OCI-LY7 (cell line): ENCODE data around the gene TMBIM1. TPM values are rescaled to one million over a fixed set of nuclear protein-coding genes. Genes with fewer than 3 reads are reported as not detected.
A peak's percentile ranks its signal among the peaks of the same experiment; 100 is the strongest.

Experiments used
- BruUV-seq: library from RNA; stranded (reverse); fragments of 400-500 nt; replicated peaks from 2 replicates; lab custom pipeline; 2021; lab: Mats Ljungman, UMichigan
- CTCF ChIA-PET: fragments of 300-600 bp; sonication (Branson Sonifier 250); formaldehyde crosslinking; loops from one replicate; lab custom pipeline; 2022; ENCODE audit warnings: antibody characterized with exemption; ENCODE audit not compliant: unreplicated experiment; lab: Charles Lee
- POLR2A ChIA-PET: fragments of 300-600 bp; sonication (Branson Sonifier 250); formaldehyde crosslinking; loops from one replicate; lab custom pipeline; 2022; ENCODE audit warnings: antibody characterized with exemption; lab: Charles Lee
- DNase-seq: peaks from one replicate; pipeline ENCODE4 v3.0.0-alpha.2; 2015; ENCODE audit warnings: low spot score
- H2AFZ ChIP-seq: fragments of 200-600 bp; sonication (generic), shearing (Covaris generic); 2 replicates; pipeline ENCODE4 v1.6.1; 2014; ENCODE audit warnings: mild to moderate bottlenecking, antibody characterized with exemption, low read length, moderate library complexity
- H3K27ac ChIP-seq: fragments of 200-600 bp; sonication (generic); 2 replicates; pipeline ENCODE4 v1.5.1; 2014; ENCODE audit warnings: mixed run types, low read depth, mild to moderate bottlenecking, moderate library complexity, low read length, inconsistent platforms; ENCODE audit not compliant: poor library complexity, severe bottlenecking
- H3K36me3 ChIP-seq: fragments of 200-600 bp; sonication (generic); 2 replicates; pipeline ENCODE4 v1.6.1; 2014; ENCODE audit warnings: mild to moderate bottlenecking, antibody characterized with exemption, low read length, moderate library complexity, mixed read lengths; ENCODE audit not compliant: insufficient read depth
- H3K4me1 ChIP-seq: fragments of 200-600 bp; sonication (generic); 2 replicates; pipeline ENCODE4 v1.5.1; 2014; ENCODE audit warnings: mild to moderate bottlenecking, low read length; ENCODE audit not compliant: insufficient read depth, poor library complexity, severe bottlenecking
- H3K4me2 ChIP-seq: fragments of 200-600 bp; sonication (generic); 2 replicates; pipeline ENCODE4 v1.6.1; 2014; ENCODE audit warnings: mild to moderate bottlenecking, low read length
- H3K4me3 ChIP-seq: fragments of 200-600 bp; sonication (generic); 2 replicates; pipeline ENCODE4 v1.5.1; 2014; ENCODE audit warnings: mild to moderate bottlenecking, low read depth, low read length; ENCODE audit not compliant: poor library complexity, severe bottlenecking
- H3K79me2 ChIP-seq: fragments of 200-600 bp; sonication (generic); 2 replicates; pipeline ENCODE4 v1.6.1; 2016; ENCODE audit warnings: low read depth, mild to moderate bottlenecking, low read length, moderate library complexity, mixed read lengths; ENCODE audit not compliant: insufficient read depth
- H3K9me2 ChIP-seq: fragments of 200-600 bp; sonication (generic); 2 replicates; pipeline ENCODE4 v1.6.1; 2016; ENCODE audit warnings: mild to moderate bottlenecking, low read length, mixed read lengths; ENCODE audit not compliant: insufficient read depth
- H3K9me3 ChIP-seq: fragments of 200-600 bp; sonication (generic); 2 replicates; pipeline ENCODE4 v1.6.1; 2014; ENCODE audit warnings: mild to moderate bottlenecking, mixed run types, low read length, mixed read lengths
- H4K20me1 ChIP-seq: fragments of 200-600 bp; sonication (generic); 2 replicates; pipeline ENCODE4 v1.6.1; 2014; ENCODE audit warnings: mild to moderate bottlenecking, antibody characterized with exemption, low read length, moderate library complexity, mixed read lengths; ENCODE audit not compliant: insufficient read depth
- EZH2phosphoT487 ChIP-seq: fragments of 200-600 bp; sonication (generic); IDR thresholded peaks from 2 replicates; pipeline ENCODE4 v1.6.1; 2018; ENCODE audit warnings: low read depth, borderline replicate concordance, mild to moderate bottlenecking, mixed run types, antibody characterized with exemption, low read length, moderate library complexity, mixed read lengths
- intact Hi-C: fragments of 100-400 bp; cut with micrococcal nuclease; formaldehyde crosslinking; loops from one replicate; pipeline ENCODE4 v1.10.0; 2022; ENCODE audit not compliant: unreplicated experiment
- total RNA-seq, 2 experiments: library from RNA; depleted of rRNA in 1 of 2; stranded (reverse); fragments of >200 nt in 1 of 2; shearing (Covaris generic) in 1 of 2; gene quantifications; 2 replicates each; pipeline ENCODE4 v1.2.3, GENCODE V29; 2014 to 2022
- TF ChIP-seq, protein P1 (sequence below): fragments of 200-600 bp; sonication (generic); conservative IDR thresholded peaks from 2 replicates; pipeline ENCODE4 v1.5.1; 2014; ENCODE audit warnings: mild to moderate bottlenecking, antibody characterized with exemption, low read length, moderate library complexity, mixed read lengths

Gene TMBIM1
- total RNA-seq, 2 experiments from 2014 or later, result 27.6 to 30.3 TPM

DNA sequence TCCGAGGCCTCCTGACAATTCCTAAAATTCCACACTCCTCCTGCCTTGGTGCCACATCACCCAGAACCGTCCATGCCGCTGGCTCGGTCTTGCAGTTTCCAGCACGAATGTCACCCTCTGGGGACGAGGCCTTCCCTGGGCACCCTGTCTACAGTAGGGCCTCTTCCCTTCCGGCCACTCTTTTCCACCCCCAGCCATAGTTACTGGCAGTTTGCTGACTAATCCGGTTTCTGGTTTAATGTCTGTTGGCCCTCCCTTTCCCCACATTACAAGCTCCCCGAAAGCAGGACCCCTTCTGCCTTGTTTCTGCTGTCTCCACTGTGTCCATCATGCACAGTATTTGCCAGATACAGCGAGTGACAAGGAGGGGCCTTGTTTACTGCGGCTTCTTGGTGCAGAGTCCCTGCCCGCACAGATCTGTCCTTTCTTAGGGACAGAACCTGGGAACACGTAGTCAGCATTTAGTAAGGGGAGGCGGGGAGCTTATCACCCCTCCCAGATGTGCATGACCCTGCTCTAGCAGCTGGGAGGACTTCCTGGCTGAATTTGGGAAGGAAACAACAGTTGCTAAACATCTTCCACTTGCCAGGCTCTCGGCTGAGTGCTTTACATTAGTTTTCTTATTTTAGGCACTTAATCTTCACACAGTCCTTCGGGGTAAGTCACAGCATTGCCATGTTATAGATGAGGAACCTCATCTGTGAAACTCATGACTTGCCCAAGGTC, 40.8 kb upstream of the TMBIM1 start:
- DNase-seq, result peak; percentile 71
- H3K4me3 ChIP-seq, result peak overlapping the region; percentile 59
- H4K20me1 ChIP-seq, result no peaks in the 10 kb centered on the region
- POLR2A ChIA-PET, result interaction anchor here (0.9 to 4.2 kb wide), 7 partner anchors 8 to 43 kb away, joined by 3 to 28 read pairs (median 9); no protein-coding TSS in a partner anchor
- peaks cover 85% of the 10 kb centered on the region for H3K4me1 ChIP-seq
- no peaks in the 10 kb centered on the region for H3K36me3 ChIP-seq
- TF ChIP-seq, protein P1, sequence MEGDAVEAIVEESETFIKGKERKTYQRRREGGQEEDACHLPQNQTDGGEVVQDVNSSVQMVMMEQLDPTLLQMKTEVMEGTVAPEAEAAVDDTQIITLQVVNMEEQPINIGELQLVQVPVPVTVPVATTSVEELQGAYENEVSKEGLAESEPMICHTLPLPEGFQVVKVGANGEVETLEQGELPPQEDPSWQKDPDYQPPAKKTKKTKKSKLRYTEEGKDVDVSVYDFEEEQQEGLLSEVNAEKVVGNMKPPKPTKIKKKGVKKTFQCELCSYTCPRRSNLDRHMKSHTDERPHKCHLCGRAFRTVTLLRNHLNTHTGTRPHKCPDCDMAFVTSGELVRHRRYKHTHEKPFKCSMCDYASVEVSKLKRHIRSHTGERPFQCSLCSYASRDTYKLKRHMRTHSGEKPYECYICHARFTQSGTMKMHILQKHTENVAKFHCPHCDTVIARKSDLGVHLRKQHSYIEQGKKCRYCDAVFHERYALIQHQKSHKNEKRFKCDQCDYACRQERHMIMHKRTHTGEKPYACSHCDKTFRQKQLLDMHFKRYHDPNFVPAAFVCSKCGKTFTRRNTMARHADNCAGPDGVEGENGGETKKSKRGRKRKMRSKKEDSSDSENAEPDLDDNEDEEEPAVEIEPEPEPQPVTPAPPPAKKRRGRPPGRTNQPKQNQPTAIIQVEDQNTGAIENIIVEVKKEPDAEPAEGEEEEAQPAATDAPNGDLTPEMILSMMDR, result no peak
- intact Hi-C loops, result no loop called here
- H3K9me2 ChIP-seq, result no peaks in the 10 kb centered on the region
- peak overlapping the region; percentile 7; the same call in 1 of the 2 replicates for H2AFZ ChIP-seq
- CTCF ChIA-PET, result interaction anchor here (1.0 kb wide), 1 partner anchor 31 kb away, joined by 3 read pairs; no protein-coding TSS in a partner anchor
- H3K79me2 ChIP-seq, result peaks cover 6% of the 10 kb centered on the region; the same call in 1 of the 2 replicates
- H3K9me3 ChIP-seq, result no peaks in the 10 kb centered on the region
- peak overlapping the region; percentile 55 for H3K4me2 ChIP-seq
- no TSS peak for BruUV-seq
- H3K27ac ChIP-seq, result peak overlapping the region; percentile 100

GRCh38 chr2:218332288-218332687, 40.0 kb upstream of the TMBIM1 start:
- TF ChIP-seq, protein P1, result no peak
- no peak for TF ChIP-seq EZH2phosphoT487
- intact Hi-C loops, result no loop called here
- CTCF ChIA-PET, result no interaction called here
- Histone ChIP-seq H3K9me2 (no peaks in the 10 kb centered on the region), H3K36me3 (no peaks in the 10 kb centered on the region), H3K4me2 (peak overlapping the region; percentile 55), H4K20me1 (no peaks in the 10 kb centered on the region), H3K27ac (peak overlapping the region; percentile 100), H3K4me3 (peak overlapping the region; percentile 59), H3K9me3 (no peaks in the 10 kb centered on the region), H3K79me2 (peaks cover 6% of the 10 kb centered on the region; the same call in 1 of the 2 replicates), H2AFZ (no peak overlapping the region; the same call in 1 of the 2 replicates), H3K4me1 (peaks cover 93% of the 10 kb centered on the region)
- DNase-seq, result no peak
- BruUV-seq, result no TSS peak
- POLR2A ChIA-PET, result interaction anchor here (0.6 to 4.2 kb wide), 6 partner anchors 10 to 95 kb away, joined by 3 to 28 read pairs (median 3); no protein-coding TSS in a partner anchor

GRCh38 chr2:218331745-218332144, 39.4 kb upstream of the TMBIM1 start:
- Histone ChIP-seq H3K79me2 (peaks cover 6% of the 10 kb centered on the region; the same call in 1 of the 2 replicates), H3K4me2 (peak overlapping the region; percentile 55), H3K9me2 (no peaks in the 10 kb centered on the region), H3K4me3 (no peak overlapping the region), H3K9me3 (no peaks in the 10 kb centered on the region), H4K20me1 (no peaks in the 10 kb centered on the region), H3K27ac (peak overlapping the region; percentile 100), H3K4me1 (peaks cover 98% of the 10 kb centered on the region), H3K36me3 (no peaks in the 10 kb centered on the region), H2AFZ (no peak overlapping the region)
- TF ChIP-seq, protein P1, result no peak
- no peak for TF ChIP-seq EZH2phosphoT487
- CTCF ChIA-PET, result no interaction called here
- POLR2A ChIA-PET, result interaction anchor here (0.6 to 4.2 kb wide), 5 partner anchors 9 to 94 kb away, joined by 3 to 28 read pairs (median 3); no protein-coding TSS in a partner anchor
- intact Hi-C loops, result no loop called here
- DNase-seq, result no peak
- no TSS peak for BruUV-seq
